HEK293 (cell line): ENCODE measurements around the gene PDE10A.

ENCODE experiments used
- ZBTB17 ChIP-seq: fragments of 450-650 bp; formaldehyde crosslinking; IDR thresholded peaks from 2 replicates; pipeline ENCODE4 v1.5.1; 2016; ENCODE audit warnings: missing biosample characterization, missing genetic modification characterization
- ZNF626 ChIP-seq: fragments of 450-650 bp; sonication (Bioruptor Pico); formaldehyde crosslinking; IDR thresholded peaks from 2 replicates; pipeline ENCODE4 v1.5.1; 2018; ENCODE audit warnings: missing biosample characterization, missing genetic modification characterization, inconsistent platforms

DNA sequence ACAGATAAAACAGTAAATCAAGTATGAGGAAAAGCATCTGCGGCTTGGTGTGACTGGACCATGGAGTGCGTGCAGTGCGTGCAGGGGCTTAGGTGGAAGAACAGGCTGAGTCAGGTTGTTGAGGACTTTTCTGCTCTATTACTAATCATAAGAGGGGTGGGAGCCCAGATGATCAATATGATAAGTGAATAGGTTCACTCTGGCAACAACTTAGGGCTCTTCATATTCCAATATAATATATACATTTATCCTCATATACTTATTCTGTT lies 56.4 kb downstream of the PDE10A start:
- TF ChIP-seq ZBTB17 (no peak), ZNF626 (tag by site-specific recombination) (no peak)
